Measurements from ENCODE around the gene DIS3L2. TPM values are rescaled to one million over a fixed set of nuclear protein-coding genes. Genes with fewer than 3 reads are reported as not detected.

DIS3L2 gene
- total and polyA plus RNA-seq, 2 of the 8 experiments (the other 6 are each of a cell fraction or from before 2014, with no cell fraction given), result 11.5 to 21.6 TPM

DNA sequence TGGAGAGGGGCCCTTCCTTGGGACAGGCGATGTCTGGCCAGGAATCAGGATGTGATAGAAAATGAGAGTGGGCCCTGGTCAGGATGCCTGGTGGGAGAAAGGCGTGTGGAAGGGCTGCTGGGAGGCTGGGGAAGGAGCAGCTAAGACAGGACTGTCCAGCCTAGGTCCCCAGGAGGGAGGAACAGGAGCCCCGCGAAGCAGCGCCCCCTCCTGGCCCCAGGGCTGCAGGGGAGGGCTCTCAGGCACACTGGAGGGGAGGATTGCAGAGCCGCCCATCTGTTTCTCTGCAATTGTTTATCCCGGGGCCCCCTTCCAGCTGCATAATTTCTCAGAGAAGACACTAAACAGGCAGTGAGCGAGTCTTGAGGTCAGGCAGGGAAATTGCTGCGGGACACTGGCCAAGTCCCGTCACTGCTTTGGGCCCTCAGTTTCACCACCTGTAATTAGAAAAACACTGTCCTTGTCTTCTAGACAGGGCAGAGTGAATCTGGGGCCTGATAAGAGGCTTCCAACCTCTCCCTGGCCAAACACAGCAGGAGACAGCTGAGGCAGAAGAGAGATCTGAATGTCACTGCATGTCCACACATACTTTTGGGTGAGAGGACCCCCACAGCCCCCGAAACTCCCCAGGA lies 31.4 kb upstream of the DIS3L2 start:
- H3K9me3 ChIP-seq (ENCODE audit: insufficient read depth in 2 of 2, low read depth in 1 of 2, low read length in 1 of 2), result no peaks in the 10 kb centered on the region
- H3K4me1 ChIP-seq (replicated peaks in 1 of 4; ENCODE audit: control insufficient read depth in 3 of 4, insufficient read depth in 4 of 4, low read length in 3 of 4), result peaks cover 0 to 17% (median 9%) of the 10 kb centered on the region in 4 experiments; a peak in 5 of 7 replicates
- no peaks in the 10 kb centered on the region for H4K20me1 ChIP-seq (replicated peaks in 1 of 2; ENCODE audit: control insufficient read depth in 1 of 2, insufficient read depth in 2 of 2, low read length in 2 of 2)
- H3K27ac ChIP-seq (ENCODE audit: low read depth, low read length), result no peak overlapping the region
- H3K79me1 ChIP-seq (ENCODE audit: low read depth, low read length), result no peaks in the 10 kb centered on the region
- DNase-seq (ENCODE audit: low read depth in 1 of 2, low spot score in 2 of 2), result peak in 1 of 2 experiments; percentile 92
- no peak overlapping the region for H2BK12ac ChIP-seq (ENCODE audit: low read depth, low read length)
- no peak overlapping the region for H3K4me3 ChIP-seq (ENCODE audit: extremely low read depth in 1 of 4, insufficient read depth in 2 of 4, low read depth in 3 of 4, low read length in 4 of 4)
- no peak overlapping the region for H3K4ac ChIP-seq (replicated peaks; ENCODE audit: insufficient read length, low read depth, low read length)
- H4K91ac ChIP-seq (replicated peaks; ENCODE audit: insufficient read length, low read length), result no peak overlapping the region
- no peak overlapping the region for H2AFZ ChIP-seq (ENCODE audit: low read length)
- peaks cover 19% of the 10 kb centered on the region for H3K23me2 ChIP-seq (ENCODE audit: low read depth, low read length)
- no peak overlapping the region for H3K56ac ChIP-seq (replicated peaks; ENCODE audit: insufficient read length, low read depth, low read length)
- no peak for FAIRE-seq
- no peak overlapping the region for H3K23ac ChIP-seq (ENCODE audit: insufficient read length)
- H3K27me3 ChIP-seq (replicated peaks in 1 of 4; ENCODE audit: control insufficient read depth in 3 of 4, extremely low read depth in 1 of 4, insufficient read depth in 3 of 4, low read length in 3 of 4), result peaks cover 23 to 42% (median 33%) of the 10 kb centered on the region in 4 experiments
- ChIA-PET POLR2A (ENCODE audit: partially characterized antibody) (no interaction called here), CTCF (ENCODE audit: partially characterized antibody) (interaction anchor here (0.5 to 17.2 kb wide), 46 partner anchors 8 to 510 kb away, joined by 3 to 220 read pairs (median 5); no protein-coding TSS in a partner anchor)
- H2BK5ac ChIP-seq (ENCODE audit: low read depth, low read length), result no peak overlapping the region
- no peak overlapping the region for H3K4me2 ChIP-seq (ENCODE audit: insufficient read depth in 1 of 2, low read depth in 2 of 2, low read length in 2 of 2)
- H4K5ac ChIP-seq (ENCODE audit: insufficient read length, low read depth, low read length), result no peak overlapping the region
- H2BK120ac ChIP-seq (replicated peaks; ENCODE audit: low read depth, low read length), result no peak overlapping the region
- no peak overlapping the region for H4K8ac ChIP-seq (ENCODE audit: extremely low read depth, insufficient read depth, low read length)
- H3K36me3 ChIP-seq (ENCODE audit: control insufficient read depth in 2 of 4, insufficient read depth in 4 of 4, low read length in 3 of 4), result no peaks in the 10 kb centered on the region
- WGBS, 2 experiments (ENCODE audit: extremely low coverage in 1 of 2, insufficient coverage in 1 of 2, insufficient read length in 1 of 2, insufficient replicate concordance in 2 of 2, low coverage in 1 of 2, low lambda C conversion rate in 2 of 2, missing lambda C conversion rate in 1 of 2), result 59% methylated on average over 11 of the region's 11 CpGs; no CpG with 5 or more reads in 1 of the 2 experiments
- no peaks in the 10 kb centered on the region for H3K79me2 ChIP-seq (ENCODE audit: control insufficient read depth in 1 of 2, insufficient read depth in 2 of 2, low read length in 2 of 2)
- H2AK5ac ChIP-seq (ENCODE audit: low read depth, low read length), result no peak overlapping the region
- H3K9ac ChIP-seq (replicated peaks in 1 of 4; ENCODE audit: extremely low read depth in 1 of 4, low read depth in 3 of 4, low read length in 3 of 4), result no peak overlapping the region
- H2BK20ac ChIP-seq (ENCODE audit: low read length), result no peak overlapping the region
- no peak overlapping the region for H3K18ac ChIP-seq (ENCODE audit: extremely low read depth, low read length)
- H3K14ac ChIP-seq (ENCODE audit: insufficient read length), result no peak overlapping the region
- H2BK15ac ChIP-seq (ENCODE audit: low read length), result no peak overlapping the region
- TF ChIP-seq CTBP2 (IDR thresholded peaks at IDR 0.05; ENCODE audit: borderline replicate concordance, insufficient read depth, insufficient read length, low read length), result no peak
- no peak for TF ChIP-seq CEBPB (IDR thresholded peaks at IDR 0.05; ENCODE audit: low read depth, low read length)
- no peak for TF ChIP-seq BRCA1 (IDR thresholded peaks at IDR 0.05; ENCODE audit: low read depth, low read length)
- TF ChIP-seq BACH1 (IDR thresholded peaks at IDR 0.05; ENCODE audit: low read length), result no peak
- no peak for TF ChIP-seq BCL11A (IDR thresholded peaks at IDR 0.05; ENCODE audit: low read depth in 2 of 2, low read length in 2 of 2)
- no peak for TF ChIP-seq RNF2 (IDR thresholded peaks at IDR 0.05; ENCODE audit: borderline replicate concordance, low read depth, low read length, missing control alignments, poor library complexity, severe bottlenecking)
- no peak for TF ChIP-seq GTF2F1 (IDR thresholded peaks at IDR 0.05; ENCODE audit: borderline replicate concordance, low read depth, low read length)
- TF ChIP-seq, protein P1, sequence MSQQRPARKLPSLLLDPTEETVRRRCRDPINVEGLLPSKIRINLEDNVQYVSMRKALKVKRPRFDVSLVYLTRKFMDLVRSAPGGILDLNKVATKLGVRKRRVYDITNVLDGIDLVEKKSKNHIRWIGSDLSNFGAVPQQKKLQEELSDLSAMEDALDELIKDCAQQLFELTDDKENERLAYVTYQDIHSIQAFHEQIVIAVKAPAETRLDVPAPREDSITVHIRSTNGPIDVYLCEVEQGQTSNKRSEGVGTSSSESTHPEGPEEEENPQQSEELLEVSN (IDR thresholded peaks at IDR 0.05), result no peak
- TF ChIP-seq NANOG (IDR thresholded peaks at IDR 0.05; ENCODE audit: insufficient read depth, low read depth, low read length, poor library complexity, severe bottlenecking), result no peak
- no peak for TF ChIP-seq CREB1 (IDR thresholded peaks at IDR 0.05)
- TF ChIP-seq SRF (IDR thresholded peaks at IDR 0.05; ENCODE audit: low read depth, low read length), result peak; percentile 83
- no peak for TF ChIP-seq KDM1A (IDR thresholded peaks at IDR 0.05; ENCODE audit: borderline replicate concordance, low read length)
- TF ChIP-seq CHD2 (IDR thresholded peaks at IDR 0.05; ENCODE audit: low read length), result no peak

All from H1 (cell line).